Lung (tissue), 12 donors: ENCODE data around the gene CD300LD. TPM values are rescaled to one million over a fixed set of nuclear protein-coding genes. Genes with fewer than 3 reads are reported as not detected.

Source experiments
- ATAC-seq: fragments of 200-7000 bp; cut with Tn5 transposase; one replicate; pipeline ENCODE4 v1.9.1; 2020; ENCODE audit warnings: moderate number of reproducible peaks; ENCODE audit not compliant: insufficient read depth, low FRiP score
- DNase-seq, 3 donors: peaks; one replicate each; pipeline ENCODE4 v3.0.0-alpha.2; 2013 to 2017
- H3K27ac ChIP-seq, 2 donors: one replicate each; pipeline ENCODE4 v1.5.1; 2013; ENCODE audit warnings: mild to moderate bottlenecking in 2 of 2, moderate library complexity in 2 of 2, control low read depth in 1 of 2, inconsistent platforms in 1 of 2, low read depth in 1 of 2, low read length in 1 of 2
- H3K27me3 ChIP-seq, 3 donors: one replicate each; pipeline ENCODE4 v1.5.1; 2013; ENCODE audit warnings: low read length in 2 of 3; ENCODE audit not compliant: control insufficient read depth in 3 of 3, insufficient read depth in 3 of 3
- H3K36me3 ChIP-seq, 4 donors: one replicate each; pipeline ENCODE4 v1.5.1; 2013; ENCODE audit warnings: low read length in 4 of 4, mild to moderate bottlenecking in 1 of 4, moderate library complexity in 1 of 4; ENCODE audit not compliant: control insufficient read depth in 4 of 4, insufficient read depth in 4 of 4
- H3K4me1 ChIP-seq, 5 donors: one replicate each; pipeline ENCODE4 v1.5.1; 2013; ENCODE audit warnings: low read length in 5 of 5, mild to moderate bottlenecking in 2 of 5, moderate library complexity in 1 of 5; ENCODE audit not compliant: control insufficient read depth in 5 of 5, insufficient read depth in 5 of 5
- H3K4me3 ChIP-seq: one replicate; pipeline ENCODE4 v1.5.1; 2013; ENCODE audit warnings: mild to moderate bottlenecking, control low read depth, moderate library complexity
- H3K9ac ChIP-seq, 2 donors: one replicate each; pipeline ENCODE4 v1.5.1; 2013; ENCODE audit warnings: low read length in 2 of 2, control low read depth in 1 of 2; ENCODE audit not compliant: insufficient read depth in 1 of 2
- H3K9me3 ChIP-seq, 4 donors: one replicate each; pipeline ENCODE4 v1.5.1; 2013; ENCODE audit warnings: low read length in 3 of 4, mild to moderate bottlenecking in 1 of 4, moderate library complexity in 1 of 4; ENCODE audit not compliant: control insufficient read depth in 4 of 4, insufficient read depth in 3 of 4
- WGBS, 2 donors: extraction: QIAGEN DNeasy Blood & Tissue Kit; methylation state at CpG; one replicate each; pipeline ENCODE4 v1.1.7; 2013; 5-methylcytosine and 5-hydroxymethylcytosine counted together
- polyA plus RNA-seq, 2 donors: library from polyadenylated mRNA; stranded (reverse); fragments of 200-250 nt; gene quantifications; one replicate each; pipeline ENCODE4 v1.2.1, GENCODE V29; 2013
- total RNA-seq, 2 donors: library from RNA; depleted of rRNA in 1 of 2; stranded (reverse); fragments of >200 nt in 1 of 2; gene quantifications; one replicate each; pipeline ENCODE4 v1.2.1, GENCODE V29; 2014 to 2021
- TF ChIP-seq, protein P1 (sequence below): IDR thresholded peaks from 2 replicates; pipeline ENCODE4 v1.5.1; 2012; ENCODE audit warnings: mild to moderate bottlenecking; ENCODE audit errors: control extremely low read depth, extremely low read depth
- donor health status: control.
- donor health status: control.
- donor health status: Bipolar disorder and iron deficiency.
- donor health status: healthy.
- donor health status: DM: yes; HTN: yes; CAD: no.

The CD300LD gene
- total and polyA plus RNA-seq, 4 donors = 0.25 to 0.52 TPM; not detected in 2

DNA sequence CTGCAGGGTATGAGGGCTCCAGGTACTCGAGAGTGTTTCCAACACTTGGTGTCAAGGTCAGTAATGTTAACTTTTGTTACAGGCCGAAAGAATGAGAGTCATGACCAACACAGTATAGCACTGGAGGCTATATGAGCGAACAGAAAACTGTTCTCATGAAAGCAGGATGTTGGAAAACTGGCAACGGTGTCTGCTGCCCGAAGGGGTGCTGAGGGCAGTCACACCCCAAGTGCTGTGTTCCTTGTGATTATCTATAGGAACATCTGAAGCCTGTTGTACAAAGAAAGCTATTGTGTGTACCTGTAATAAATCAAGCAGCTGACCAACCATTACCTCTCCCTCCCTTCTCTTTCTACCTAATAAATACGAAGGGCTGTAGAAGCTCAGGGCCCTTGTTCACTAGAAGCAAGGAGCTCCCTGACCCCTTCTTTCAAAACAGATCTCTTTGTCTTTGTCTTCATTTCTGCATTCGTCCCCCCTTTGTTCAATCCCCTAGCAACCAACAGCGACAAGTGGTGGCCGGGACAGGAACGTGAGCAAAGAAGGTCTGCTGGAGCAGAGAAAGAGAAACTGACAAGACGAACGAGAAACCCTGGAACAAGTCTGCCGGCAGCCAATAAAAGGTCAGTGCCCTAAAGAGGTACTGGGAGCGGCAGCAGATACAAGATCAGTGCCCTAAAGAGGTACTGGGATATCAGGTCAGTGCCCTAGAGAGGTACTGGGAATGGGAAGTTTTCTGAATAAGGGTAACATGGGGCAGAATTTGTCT is 7.6 kb downstream of the CD300LD start:
- no peak for ATAC-seq
- no peaks in the 10 kb centered on the region for H3K27me3 ChIP-seq
- no peak overlapping the region for H3K4me3 ChIP-seq
- no peak overlapping the region for H3K9ac ChIP-seq
- H3K36me3 ChIP-seq = no peaks in the 10 kb centered on the region
- H3K9me3 ChIP-seq = peaks cover 0 to 11% (median 0%) of the 10 kb centered on the region in 4 donors
- H3K4me1 ChIP-seq = no peaks in the 10 kb centered on the region
- H3K27ac ChIP-seq = no peak overlapping the region
- DNase-seq = no peak
- 79 to 80% methylated on average over 14 of the region's 14 CpGs for WGBS, 2 donors
- TF ChIP-seq, protein P1, sequence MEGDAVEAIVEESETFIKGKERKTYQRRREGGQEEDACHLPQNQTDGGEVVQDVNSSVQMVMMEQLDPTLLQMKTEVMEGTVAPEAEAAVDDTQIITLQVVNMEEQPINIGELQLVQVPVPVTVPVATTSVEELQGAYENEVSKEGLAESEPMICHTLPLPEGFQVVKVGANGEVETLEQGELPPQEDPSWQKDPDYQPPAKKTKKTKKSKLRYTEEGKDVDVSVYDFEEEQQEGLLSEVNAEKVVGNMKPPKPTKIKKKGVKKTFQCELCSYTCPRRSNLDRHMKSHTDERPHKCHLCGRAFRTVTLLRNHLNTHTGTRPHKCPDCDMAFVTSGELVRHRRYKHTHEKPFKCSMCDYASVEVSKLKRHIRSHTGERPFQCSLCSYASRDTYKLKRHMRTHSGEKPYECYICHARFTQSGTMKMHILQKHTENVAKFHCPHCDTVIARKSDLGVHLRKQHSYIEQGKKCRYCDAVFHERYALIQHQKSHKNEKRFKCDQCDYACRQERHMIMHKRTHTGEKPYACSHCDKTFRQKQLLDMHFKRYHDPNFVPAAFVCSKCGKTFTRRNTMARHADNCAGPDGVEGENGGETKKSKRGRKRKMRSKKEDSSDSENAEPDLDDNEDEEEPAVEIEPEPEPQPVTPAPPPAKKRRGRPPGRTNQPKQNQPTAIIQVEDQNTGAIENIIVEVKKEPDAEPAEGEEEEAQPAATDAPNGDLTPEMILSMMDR = no peak

DNA sequence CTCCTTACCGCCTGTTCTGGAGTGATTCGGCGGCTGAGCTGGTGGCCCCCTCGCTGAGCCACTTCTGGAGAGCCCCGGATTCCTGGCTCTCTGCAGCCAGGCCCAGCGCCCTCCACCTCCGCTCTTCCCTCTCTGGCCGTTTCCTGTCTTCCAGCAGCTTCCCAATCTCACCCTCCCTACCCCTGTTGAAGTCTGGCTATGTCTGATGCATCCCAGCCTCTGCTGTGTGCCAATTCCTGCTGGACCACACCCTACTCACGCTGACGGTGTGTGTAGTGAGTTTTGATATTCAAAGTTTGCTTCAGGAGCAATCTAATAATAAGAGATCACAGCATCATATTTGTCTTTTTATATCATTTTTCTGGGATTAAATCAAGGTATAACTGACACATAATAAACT is 9.4 kb downstream of the CD300LD start:
- no peak for ATAC-seq
- Histone ChIP-seq H3K4me3 (no peak overlapping the region), H3K27me3 (no peaks in the 10 kb centered on the region), H3K9me3 (peaks cover 0 to 11% (median 0%) of the 10 kb centered on the region in 4 donors), H3K4me1 (no peaks in the 10 kb centered on the region), H3K27ac (no peak overlapping the region), H3K36me3 (no peaks in the 10 kb centered on the region), H3K9ac (no peak overlapping the region)
- WGBS, 2 donors = 75 to 84% methylated on average over 10 of the region's 10 CpGs
- TF ChIP-seq, protein P1 = no peak
- DNase-seq = no peak

DNA sequence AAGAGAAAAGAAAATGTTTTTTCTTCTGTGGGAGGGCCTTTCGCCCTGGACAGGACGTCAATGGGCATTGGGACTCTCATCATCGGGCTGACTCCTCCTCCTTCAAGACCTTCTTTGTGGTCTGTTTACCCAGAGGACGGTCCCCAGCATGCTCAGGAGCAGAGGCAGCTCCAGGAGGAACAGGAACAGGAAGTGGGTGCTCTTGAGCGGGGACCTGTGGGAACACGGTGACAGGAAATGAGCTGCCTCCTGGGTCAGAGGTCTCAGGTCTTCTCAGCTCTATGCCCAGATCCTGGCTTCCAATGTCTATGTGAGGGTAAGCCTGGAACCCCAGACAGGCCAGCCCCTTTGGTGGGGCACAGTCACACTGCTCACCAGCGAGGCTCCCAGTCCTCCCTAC is 12.2 kb downstream of the CD300LD start:
- no peak for ATAC-seq
- Histone ChIP-seq H3K27ac (no peak overlapping the region), H3K36me3 (no peaks in the 10 kb centered on the region), H3K9me3 (peaks cover 0 to 13% (median 0%) of the 10 kb centered on the region in 4 donors), H3K4me1 (no peaks in the 10 kb centered on the region), H3K4me3 (no peak overlapping the region), H3K27me3 (peaks cover 0 to 3% (median 0%) of the 10 kb centered on the region in 3 donors), H3K9ac (no peak overlapping the region)
- TF ChIP-seq, protein P1 = no peak
- WGBS, 2 donors = 44 to 47% methylated on average over 7 of the region's 7 CpGs
- no peak for DNase-seq
